HG03442 (cell line): ENCODE data around the gene FOXD4L6.
"Not testable (repeated sequence)": the region's sequence is repeated elsewhere in the genome, so short reads cannot be mapped to it uniquely, and the experiment has no call there.

Experiments used
- ATAC-seq: cut with Tn5 transposase; IDR thresholded peaks from one replicate; pipeline ENCODE4 v1.9.1; 2021; ENCODE audit warnings: mild to moderate bottlenecking, moderate library complexity; ENCODE audit not compliant: unreplicated experiment

The FOXD4L6 gene

DNA sequence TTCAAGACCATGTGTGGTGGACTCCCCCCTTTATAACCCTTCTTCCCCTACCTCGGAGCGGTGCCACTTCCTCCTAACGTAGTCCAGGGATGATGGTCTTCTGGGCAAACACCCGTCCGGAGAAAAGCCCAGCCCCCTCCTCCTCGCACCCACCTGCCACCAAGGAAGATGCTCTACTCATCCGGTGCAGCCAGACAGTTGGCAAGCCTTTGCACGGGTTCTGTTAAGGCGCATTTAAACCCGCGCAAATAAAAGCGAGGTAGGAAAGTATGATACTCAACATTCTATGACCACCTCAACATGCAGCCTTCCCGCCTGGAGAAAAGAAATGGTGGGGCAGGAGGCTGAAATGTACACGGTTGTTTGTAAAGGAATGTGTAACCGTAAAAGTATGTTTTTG lies at the start of gene FOXD4L6:
FOXD4L6 (minus strand) TSS at position 101 of the 400 bp plus-strand sequence. CDS start 298 bp downstream, outside the sequence.
- ATAC-seq, result not testable (repeated sequence)

- ATAC-seq, result not testable (repeated sequence)
Observed at GRCh38 chr9:41174994-41175393, 46.5 kb upstream of the FOXD4L6 start.

DNA sequence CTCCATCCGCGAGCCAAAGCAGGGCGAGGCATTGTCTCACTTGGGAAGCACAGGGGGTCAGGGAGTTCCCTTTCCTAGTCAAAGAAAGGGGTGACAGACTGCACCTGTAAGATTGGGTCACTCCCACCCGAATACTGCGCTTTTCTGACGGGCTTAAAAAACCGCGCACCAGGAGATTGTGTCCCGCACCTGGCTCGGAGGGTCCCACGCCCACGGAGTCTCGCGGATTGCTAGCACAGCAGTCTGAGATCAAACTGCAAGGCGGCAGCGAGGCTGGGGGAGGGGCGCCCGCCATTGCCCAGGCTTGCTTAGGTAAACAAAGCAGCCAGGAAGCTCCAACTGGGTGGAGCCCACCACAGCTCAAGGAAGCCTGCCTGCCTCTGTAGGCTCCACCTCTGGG lies 21.6 kb upstream of the FOXD4L6 start:
- ATAC-seq, result not testable (repeated sequence)

GRCh38 chr9:41141878-41142277 lies 13.4 kb upstream of the FOXD4L6 start:
- ATAC-seq, result not testable (repeated sequence)

DNA sequence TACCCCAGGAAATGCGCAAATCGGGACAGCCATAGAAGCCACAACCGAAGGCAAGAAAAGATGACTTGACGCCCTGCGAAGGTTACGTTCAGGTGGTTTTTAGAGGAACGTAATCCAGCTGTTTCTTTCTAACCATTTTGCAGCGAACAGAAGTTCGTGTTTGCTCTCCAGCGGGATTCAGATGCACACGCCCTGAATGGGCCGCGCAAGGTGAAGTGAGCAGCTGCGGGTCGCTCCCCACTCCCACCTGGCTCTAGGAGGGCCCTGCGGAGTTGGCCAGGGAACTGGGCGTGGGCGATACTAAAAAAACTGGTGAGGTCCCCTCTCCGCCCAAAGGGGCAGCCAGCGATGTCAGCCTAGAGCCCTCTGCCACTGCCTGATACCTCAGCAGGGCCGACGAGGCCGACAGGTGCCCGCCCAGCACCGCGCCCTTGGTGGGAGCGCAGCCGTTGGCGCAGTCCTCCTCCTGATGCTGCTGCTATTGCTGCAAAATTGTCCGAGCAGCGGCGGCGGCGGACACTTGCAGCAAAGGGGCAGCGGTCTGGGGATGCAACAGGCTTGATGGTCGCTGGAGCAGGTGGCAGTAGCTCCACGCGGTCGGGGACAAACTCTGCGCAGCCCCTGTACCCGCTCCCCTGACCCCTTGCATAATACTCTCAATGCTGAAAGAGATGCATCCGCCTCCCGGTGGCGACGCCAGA lies 1.6 kb downstream of the FOXD4L6 start:
- not testable (repeated sequence) for ATAC-seq

DNA sequence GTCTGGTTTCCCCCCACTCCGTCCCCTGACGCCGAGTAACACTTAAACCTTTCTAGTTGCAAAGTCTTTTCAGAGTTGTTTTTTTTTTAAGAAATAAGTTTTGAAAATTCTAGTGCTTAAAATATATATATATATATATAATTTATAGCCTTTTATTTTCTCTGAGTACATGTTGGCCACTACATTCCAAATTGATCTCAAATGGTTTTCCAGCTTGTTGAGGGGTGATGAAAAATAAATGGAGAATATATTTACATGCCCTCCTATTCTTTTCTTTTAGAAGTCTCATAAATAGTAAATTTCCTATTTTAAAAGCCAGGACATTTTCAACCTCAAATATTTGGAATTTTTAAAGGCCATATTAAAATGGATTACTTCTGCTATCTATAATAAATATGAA lies 2.5 kb downstream of the FOXD4L6 start:
- ATAC-seq, result not testable (repeated sequence)

- ATAC-seq, result not testable (repeated sequence)
Observed at GRCh38 chr9:41125109-41125658, 3.3 kb downstream of the FOXD4L6 start.

DNA sequence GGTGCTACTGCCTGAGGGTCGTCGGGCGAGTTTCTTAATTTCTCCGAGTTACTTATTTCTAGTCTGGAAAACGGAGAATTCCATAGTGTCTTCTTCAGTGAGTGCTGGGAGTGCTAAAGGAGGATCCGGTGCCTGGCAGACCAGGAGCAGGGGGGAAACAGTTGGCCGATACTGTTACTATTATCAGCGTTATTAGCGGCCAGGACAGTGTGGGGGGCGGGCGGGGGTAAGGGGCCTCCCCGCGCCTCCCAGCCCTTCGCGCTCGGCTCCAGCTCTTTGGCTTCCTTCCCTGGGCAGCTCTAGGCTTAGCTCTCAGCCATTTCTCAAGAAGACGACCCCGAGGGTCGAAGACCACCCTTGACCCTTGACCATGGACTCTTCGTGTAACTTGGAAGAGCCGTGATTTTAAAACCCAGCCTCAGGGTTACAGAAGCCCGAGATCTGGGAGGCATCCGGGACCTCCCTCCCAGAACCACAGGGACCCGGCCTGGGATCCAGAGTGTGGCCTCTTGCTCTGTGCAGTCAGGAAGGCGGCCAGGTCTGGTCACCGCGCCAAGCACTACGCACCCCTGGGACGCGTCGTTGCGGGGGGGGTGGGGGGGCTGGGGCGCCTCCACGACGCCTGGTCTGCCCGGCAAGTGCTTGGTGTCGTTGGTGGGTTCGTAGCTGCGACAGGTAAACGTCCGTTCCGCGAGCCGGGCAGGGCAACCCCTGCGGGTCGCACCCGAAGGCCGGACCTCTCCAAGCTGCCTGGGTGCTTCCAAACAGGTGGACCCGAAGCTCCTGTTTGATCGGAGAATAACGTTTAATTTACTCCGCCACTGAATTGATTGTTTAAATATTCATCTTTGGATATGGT lies 4.0 kb downstream of the FOXD4L6 start:
- not testable (repeated sequence) for ATAC-seq

DNA sequence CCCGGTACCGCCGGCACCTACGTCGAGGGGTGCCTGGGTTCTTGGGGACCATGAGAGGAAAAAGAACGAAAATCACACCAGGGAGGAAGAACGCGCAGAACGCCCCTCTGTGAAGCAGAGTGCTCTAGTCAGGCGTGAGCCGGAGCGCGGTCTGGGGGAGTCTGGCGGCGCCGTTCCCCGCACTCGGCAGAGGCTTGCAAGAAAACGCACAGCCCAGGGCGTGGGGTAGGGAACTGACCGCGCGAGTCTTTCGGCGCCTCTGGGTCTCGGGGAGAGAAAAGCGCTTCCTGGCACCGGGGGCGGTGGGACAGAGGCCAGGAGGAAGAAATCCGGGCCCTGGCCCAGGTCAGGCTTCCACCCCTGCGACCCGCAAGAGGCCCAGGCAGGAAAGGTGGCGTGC lies 4.7 kb downstream of the FOXD4L6 start:
- not testable (repeated sequence) for ATAC-seq

GRCh38 chr9:41123396-41123795 lies 5.1 kb downstream of the FOXD4L6 start:
- ATAC-seq, result not testable (repeated sequence)

GRCh38 chr9:41120696-41121095 lies 7.8 kb downstream of the FOXD4L6 start:
- ATAC-seq, result not testable (repeated sequence)

GRCh38 chr9:41119719-41120118 lies 8.8 kb downstream of the FOXD4L6 start:
- ATAC-seq, result not testable (repeated sequence)

GRCh38 chr9:41119311-41119710 lies 9.2 kb downstream of the FOXD4L6 start:
- not testable (repeated sequence) for ATAC-seq

DNA sequence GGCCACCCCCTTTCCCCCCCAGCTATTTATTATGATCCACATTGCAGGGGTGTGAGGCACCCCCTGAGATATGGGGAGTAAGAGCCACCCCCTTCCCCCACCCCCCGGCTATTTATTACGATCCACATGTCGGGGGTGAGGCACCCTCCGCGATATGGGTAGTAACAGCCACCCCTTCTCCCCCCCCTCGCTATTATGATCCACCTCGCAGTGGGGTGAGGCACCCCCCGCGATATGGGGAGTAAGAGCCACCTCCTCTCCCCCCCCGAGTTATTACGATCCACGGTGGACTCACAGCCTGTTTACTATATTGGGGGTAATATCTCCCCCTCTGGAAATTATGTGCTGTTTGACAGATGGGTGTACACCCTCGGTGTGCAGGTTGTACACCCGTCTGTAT lies 15.1 kb downstream of the FOXD4L6 start:
- not testable (repeated sequence) for ATAC-seq

DNA sequence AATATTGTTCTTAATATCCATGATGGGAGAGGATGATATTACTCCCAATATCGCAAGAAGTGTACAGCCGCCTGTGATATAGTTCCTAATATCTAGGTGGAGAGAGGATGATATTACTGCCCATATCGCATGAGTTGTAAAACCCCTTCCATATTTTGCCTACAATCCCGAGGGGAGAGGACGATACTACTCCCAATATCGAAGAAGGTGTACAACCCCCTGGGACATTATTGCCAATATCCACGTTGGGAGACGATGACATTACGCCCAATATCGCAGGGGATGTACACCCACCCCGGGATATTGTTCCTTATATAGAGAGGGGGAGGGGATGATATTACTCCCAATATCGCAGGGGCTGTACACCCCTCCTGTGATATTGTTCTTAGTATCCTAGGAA lies 17.1 kb downstream of the FOXD4L6 start:
- ATAC-seq, result not testable (repeated sequence)

GRCh38 chr9:41110913-41111312 lies 17.6 kb downstream of the FOXD4L6 start:
- ATAC-seq, result not testable (repeated sequence)

DNA sequence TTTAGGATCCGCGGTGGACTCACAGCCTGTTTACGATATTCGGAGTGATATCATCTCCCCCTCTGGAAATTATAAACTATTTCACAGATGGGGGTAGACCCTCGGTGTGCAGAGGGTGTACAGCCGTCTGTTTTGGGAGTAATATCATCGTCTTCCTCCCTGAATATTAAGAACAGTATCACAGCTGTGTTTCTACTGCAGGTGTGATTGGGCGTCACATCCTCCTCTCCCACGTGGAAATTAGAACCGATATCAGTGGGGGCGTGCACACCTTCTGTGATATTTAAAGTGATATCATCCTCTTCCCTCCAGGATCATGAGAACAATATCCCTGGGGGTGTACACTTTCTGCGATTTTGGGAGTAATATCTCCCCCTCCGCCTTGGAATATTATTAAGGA lies 19.2 kb downstream of the FOXD4L6 start:
- ATAC-seq, result not testable (repeated sequence)

GRCh38 chr9:41108816-41109215 lies 19.7 kb downstream of the FOXD4L6 start:
- not testable (repeated sequence) for ATAC-seq

- not testable (repeated sequence) for ATAC-seq
Observed at GRCh38 chr9:41106472-41107116, 21.9 kb downstream of the FOXD4L6 start.

DNA sequence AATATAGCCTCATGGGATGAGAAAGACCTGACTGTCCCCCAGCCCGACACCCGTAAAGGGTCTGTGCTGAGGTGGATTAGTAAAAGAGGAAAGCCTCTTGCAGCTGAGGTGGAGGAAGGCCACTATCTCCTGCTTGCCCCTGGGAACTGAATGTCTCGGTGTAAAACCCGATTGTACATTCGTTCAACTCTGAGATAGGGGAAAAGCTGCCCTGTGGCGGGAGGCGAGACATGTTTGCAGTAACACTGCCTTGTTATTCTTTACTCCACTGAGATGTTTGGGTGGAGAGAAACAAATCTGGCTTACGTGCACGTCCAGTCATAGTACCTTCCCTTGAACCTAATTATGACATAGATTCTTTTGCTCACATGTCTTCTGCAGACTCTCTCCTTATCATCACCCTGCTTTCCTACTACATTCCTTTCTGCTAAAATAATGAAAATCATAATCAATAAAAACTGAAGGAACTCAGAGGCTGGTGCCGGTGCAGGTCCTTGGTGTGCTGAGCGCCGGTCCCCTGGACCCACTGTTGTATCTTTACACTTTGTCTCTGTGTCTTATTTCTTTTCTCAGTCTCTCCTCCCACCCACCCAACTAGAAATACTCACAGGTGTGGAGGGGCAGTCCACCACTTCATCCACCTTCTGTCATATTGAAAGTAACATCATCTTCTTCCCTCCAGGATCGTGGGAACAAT lies 22.8 kb downstream of the FOXD4L6 start:
- not testable (repeated sequence) for ATAC-seq
